HepG2 (cell line): ENCODE data around the gene GABARAPL2. TPM values are rescaled to one million over a fixed set of nuclear protein-coding genes. Genes with fewer than 3 reads are reported as not detected.

Experiments used
- ARNT ChIP-seq: fragments of 450-650 bp; IDR thresholded peaks from 2 replicates; pipeline ENCODE4 v1.6.1; 2017
- ATAD3A ChIP-seq: sonication (generic); formaldehyde crosslinking; IDR thresholded peaks from 2 replicates; pipeline ENCODE4 v1.4.0; 2020; ENCODE audit warnings: missing genetic modification reagents
- BCL6 ChIP-seq: IDR thresholded peaks from 2 replicates; pipeline ENCODE4 v1.6.1; 2016; ENCODE audit warnings: missing genetic modification reagents, missing compliant biosample characterization
- BRCA1 ChIP-seq: sonication (generic); formaldehyde crosslinking; IDR thresholded peaks from 2 replicates; pipeline ENCODE4 v1.4.0; 2020; ENCODE audit warnings: missing genetic modification reagents
- CHD2 ChIP-seq: IDR thresholded peaks from 2 replicates; pipeline ENCODE4 v1.6.1; 2011; ENCODE audit warnings: low read depth, low read length, improper control_type of control experiment
- HOXD1 ChIP-seq: sonication (generic); formaldehyde crosslinking; IDR thresholded peaks from 2 replicates; pipeline ENCODE4 v1.5.0; 2020; ENCODE audit warnings: missing genetic modification reagents
- KLF11 ChIP-seq: IDR thresholded peaks from 2 replicates; pipeline ENCODE4 v1.6.1; 2016; ENCODE audit warnings: missing compliant biosample characterization
- NFIB ChIP-seq: sonication (generic); formaldehyde crosslinking; IDR thresholded peaks from 2 replicates; pipeline ENCODE4 v1.9.0; 2021; ENCODE audit warnings: missing genetic modification reagents, mild to moderate bottlenecking, borderline replicate concordance
- REXO4 ChIP-seq: sonication (generic); formaldehyde crosslinking; IDR thresholded peaks from 2 replicates; pipeline ENCODE4 v1.8.0; 2022; ENCODE audit warnings: missing genetic modification reagents, mild to moderate bottlenecking, borderline replicate concordance
- RFX5 ChIP-seq: IDR thresholded peaks from 2 replicates; pipeline ENCODE4 v1.6.1; 2011; ENCODE audit warnings: low read depth, low read length, improper control_type of control experiment
- RNF2 ChIP-seq: fragments of 450-650 bp; conservative IDR thresholded peaks from 2 replicates; pipeline ENCODE4 v1.6.1; 2016; ENCODE audit warnings: low read depth
- SIN3B ChIP-seq: fragments of 150-350 bp; IDR thresholded peaks from 2 replicates; pipeline ENCODE4 v1.6.1; 2014; ENCODE audit warnings: low read length
- SOX5 ChIP-seq: IDR thresholded peaks from 2 replicates; pipeline ENCODE4 v1.6.1; 2016; ENCODE audit warnings: borderline replicate concordance
- SOX6 ChIP-seq, 2 experiments: fragments of 450-650 bp in 1 of 2; sonication (generic) in 1 of 2; formaldehyde crosslinking in 1 of 2; IDR thresholded peaks; 2 replicates each; pipeline versions ENCODE4 v1.4.0 to v1.6.1; 2017 to 2020; ENCODE audit warnings: antibody characterized with exemption in 1 of 2, mild to moderate bottlenecking in 1 of 2, missing genetic modification reagents in 1 of 2
- SPEN ChIP-seq: sonication (generic); formaldehyde crosslinking; IDR thresholded peaks from 2 replicates; pipeline ENCODE4 v1.5.1; 2020; ENCODE audit warnings: low read depth, mild to moderate bottlenecking, missing genetic modification reagents
- SSRP1 ChIP-seq: IDR thresholded peaks from 2 replicates; pipeline ENCODE4 v1.6.1; 2016; ENCODE audit warnings: control low read depth
- ZMYM3 ChIP-seq: sonication (generic); formaldehyde crosslinking; IDR thresholded peaks from 2 replicates; pipeline ENCODE4 v1.5.1; 2020; ENCODE audit warnings: mild to moderate bottlenecking, missing genetic modification reagents
- ZMYM4 ChIP-seq: sonication (generic); formaldehyde crosslinking; IDR thresholded peaks from 2 replicates; pipeline ENCODE4 v1.8.1; 2023; ENCODE audit warnings: mild to moderate bottlenecking, missing genetic modification reagents
- ZNF292 ChIP-seq: sonication (generic); formaldehyde crosslinking; IDR thresholded peaks from 2 replicates; pipeline ENCODE4 v1.8.1; 2022; ENCODE audit warnings: mild to moderate bottlenecking, low read depth, missing genetic modification reagents, borderline replicate concordance
- ZNF30 ChIP-seq: sonication (generic); formaldehyde crosslinking; IDR thresholded peaks from 2 replicates; pipeline ENCODE4 v1.5.0; 2020; ENCODE audit warnings: mild to moderate bottlenecking, missing genetic modification reagents
- ZNF317 ChIP-seq: sonication (generic); formaldehyde crosslinking; IDR thresholded peaks from 2 replicates; pipeline ENCODE4 v1.5.0; 2020; ENCODE audit warnings: mild to moderate bottlenecking, missing genetic modification reagents
- ZNF335 ChIP-seq: sonication (generic); formaldehyde crosslinking; IDR thresholded peaks from 2 replicates; pipeline ENCODE4 v1.4.0; 2020; ENCODE audit warnings: missing genetic modification reagents
- ZNF75D ChIP-seq: sonication (generic); formaldehyde crosslinking; IDR thresholded peaks from 2 replicates; pipeline ENCODE4 v1.8.1; 2023; ENCODE audit warnings: missing genetic modification reagents, mild to moderate bottlenecking, borderline replicate concordance
- ZNF790 ChIP-seq: sonication (generic); formaldehyde crosslinking; IDR thresholded peaks from 2 replicates; pipeline ENCODE4 v1.8.0; 2022; ENCODE audit warnings: missing genetic modification reagents, mild to moderate bottlenecking, borderline replicate concordance
- polyA plus RNA-seq, 8 experiments: library from polyadenylated mRNA; depleted of rRNA in 3 of 8; stranded (reverse) in 7 of 8; unstranded in 1 of 8; fragments of >200 nt; fragmentation: Illumina TruSeq in 4 of 8; extraction: Trizol in 4 of 8; gene quantifications; 2 replicates each; pipeline versions ENCODE4 v1.2.1 to v1.2.3, GENCODE V29; 2011 to 2016; ENCODE audit warnings: low read depth in 4 of 8, missing spikeins in 1 of 8, mixed read lengths in 1 of 8; ENCODE audit not compliant: insufficient read depth in 1 of 8
- total RNA-seq, 5 experiments: library from RNA; depleted of rRNA; stranded (reverse); fragments of >200 nt; fragmentation: Illumina TruSeq; extraction: Trizol; gene quantifications; 2 replicates each; pipeline ENCODE4 v1.2.3, GENCODE V29; 2016; ENCODE audit warnings: low read depth in 1 of 5
- TF ChIP-seq, protein P1 (sequence below): sonication (generic); formaldehyde crosslinking; conservative IDR thresholded peaks from 2 replicates; pipeline ENCODE4 v1.4.0; 2020; ENCODE audit warnings: missing genetic modification reagents
- TF ChIP-seq, protein P2 (sequence below): sonication (generic); formaldehyde crosslinking; conservative IDR thresholded peaks from 2 replicates; pipeline ENCODE4 v1.4.0; 2020; ENCODE audit warnings: missing genetic modification reagents
- TF ChIP-seq, protein P3 (sequence below): sonication (generic); formaldehyde crosslinking; IDR thresholded peaks from 2 replicates; pipeline ENCODE4 v1.8.0; 2022; ENCODE audit warnings: mild to moderate bottlenecking, missing genetic modification reagents, moderate library complexity
- TF ChIP-seq, protein P4 (sequence below): IDR thresholded peaks from 2 replicates; pipeline ENCODE4 v1.6.1; 2016; ENCODE audit warnings: low read depth, borderline replicate concordance

Gene GABARAPL2
- total and polyA plus RNA-seq, 2 of the 13 experiments (the other 11 are each of a cell fraction or from before 2014, with no cell fraction given) = 76.4 to 83.0 TPM

DNA sequence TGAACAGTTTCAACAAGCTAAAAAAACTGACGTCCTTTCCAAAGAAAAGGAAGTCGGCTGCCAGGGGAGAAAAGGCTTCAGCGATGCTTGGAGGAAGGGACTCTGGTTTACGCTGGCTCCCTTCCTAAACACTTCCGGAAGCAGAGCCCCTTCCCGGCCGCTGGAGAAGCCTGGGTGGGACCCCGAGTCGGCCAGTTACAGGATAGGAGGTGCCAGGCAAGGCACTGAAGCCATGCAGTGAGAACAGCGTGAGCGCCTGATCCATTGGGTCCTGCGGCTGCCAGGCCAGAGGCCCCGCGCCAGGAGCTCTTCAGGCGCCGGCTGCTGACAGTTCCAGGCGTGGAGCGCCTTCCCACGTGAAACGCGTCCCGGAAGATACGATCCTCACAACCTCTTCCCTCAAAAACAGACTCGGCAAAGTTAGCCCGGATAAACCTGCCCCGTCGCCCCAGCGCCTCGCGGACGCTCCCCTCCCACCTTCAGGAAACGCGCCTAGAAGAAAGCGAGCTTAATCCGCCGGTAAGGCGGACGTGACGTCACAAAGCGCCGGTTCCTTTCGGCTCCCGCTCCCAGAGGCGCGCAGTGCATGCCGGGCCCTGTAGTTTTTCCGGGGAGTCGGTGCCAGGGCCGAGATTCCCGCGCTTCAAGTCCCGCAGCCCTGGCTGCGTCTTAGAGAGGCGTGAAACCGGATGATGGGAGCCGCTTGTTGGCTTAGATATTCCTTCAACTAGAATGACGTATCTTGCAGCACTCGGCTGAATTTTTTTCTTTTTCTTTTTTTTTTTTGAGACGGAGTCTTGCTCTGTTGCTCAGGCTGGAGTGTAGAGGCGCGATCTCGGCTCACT lies 56.8 kb downstream of the GABARAPL2 start, which contains the start of gene ADAT1 (continued):
- TF ChIP-seq ZMYM3 (CRISPR knock-in tag) (no peak), ZNF317 (peak; percentile 70), HOXD1 (CRISPR knock-in tag) (peak; percentile 57; the same call in 1 of the 2 replicates), ZMYM4 (peak; percentile 90), RFX5 (peak; percentile 84), NFIB (CRISPR knock-in tag) (no peak), ZNF335 (CRISPR knock-in tag) (no peak), RNF2 (0 out of 2 replicates have a peak, but pooled peaks have one; percentile 50), ARNT (no peak), ZNF30 (CRISPR knock-in tag) (no peak; the same call in 1 of the 2 replicates), BRCA1 (CRISPR knock-in tag) (no peak; the same call in 1 of the 2 replicates), REXO4 (CRISPR knock-in tag) (no peak), CHD2 (peak; percentile 98), KLF11 (CRISPR knock-in tag) (peak; percentile 79; the same call in 1 of the 2 replicates), BCL6 (CRISPR knock-in tag) (peak; percentile 35; the same call in 1 of the 2 replicates), SSRP1 (CRISPR knock-in tag) (no peak), ZNF292 (CRISPR knock-in tag) (no peak), SOX6 (IDR thresholded peaks at IDR 0.05) (no peak), SOX6 (CRISPR knock-in tag; IDR thresholded peaks at IDR 0.05) (peak; percentile 65; the same call in 1 of the 2 replicates), ZNF790 (CRISPR knock-in tag) (no peak), ZNF75D (CRISPR knock-in tag) (no peak), SPEN (CRISPR knock-in tag) (peak; percentile 91), SOX5 (CRISPR knock-in tag) (peak; percentile 23; the same call in 1 of the 2 replicates), ATAD3A (no peak), SIN3B (peak; percentile 77)
- TF ChIP-seq, protein P1, sequence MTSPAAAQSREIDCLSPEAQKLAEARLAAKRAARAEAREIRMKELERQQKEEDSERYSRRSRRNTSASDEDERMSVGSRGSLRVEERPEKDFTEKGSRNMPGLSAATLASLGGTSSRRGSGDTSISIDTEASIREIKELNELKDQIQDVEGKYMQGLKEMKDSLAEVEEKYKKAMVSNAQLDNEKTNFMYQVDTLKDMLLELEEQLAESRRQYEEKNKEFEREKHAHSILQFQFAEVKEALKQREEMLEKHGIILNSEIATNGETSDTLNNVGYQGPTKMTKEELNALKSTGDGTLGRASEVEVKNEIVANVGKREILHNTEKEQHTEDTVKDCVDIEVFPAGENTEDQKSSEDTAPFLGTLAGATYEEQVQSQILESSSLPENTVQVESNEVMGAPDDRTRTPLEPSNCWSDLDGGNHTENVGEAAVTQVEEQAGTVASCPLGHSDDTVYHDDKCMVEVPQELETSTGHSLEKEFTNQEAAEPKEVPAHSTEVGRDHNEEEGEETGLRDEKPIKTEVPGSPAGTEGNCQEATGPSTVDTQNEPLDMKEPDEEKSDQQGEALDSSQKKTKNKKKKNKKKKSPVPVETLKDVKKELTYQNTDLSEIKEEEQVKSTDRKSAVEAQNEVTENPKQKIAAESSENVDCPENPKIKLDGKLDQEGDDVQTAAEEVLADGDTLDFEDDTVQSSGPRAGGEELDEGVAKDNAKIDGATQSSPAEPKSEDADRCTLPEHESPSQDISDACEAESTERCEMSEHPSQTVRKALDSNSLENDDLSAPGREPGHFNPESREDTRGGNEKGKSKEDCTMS (CRISPR knock-in tag) = no peak
- TF ChIP-seq, protein P2, sequence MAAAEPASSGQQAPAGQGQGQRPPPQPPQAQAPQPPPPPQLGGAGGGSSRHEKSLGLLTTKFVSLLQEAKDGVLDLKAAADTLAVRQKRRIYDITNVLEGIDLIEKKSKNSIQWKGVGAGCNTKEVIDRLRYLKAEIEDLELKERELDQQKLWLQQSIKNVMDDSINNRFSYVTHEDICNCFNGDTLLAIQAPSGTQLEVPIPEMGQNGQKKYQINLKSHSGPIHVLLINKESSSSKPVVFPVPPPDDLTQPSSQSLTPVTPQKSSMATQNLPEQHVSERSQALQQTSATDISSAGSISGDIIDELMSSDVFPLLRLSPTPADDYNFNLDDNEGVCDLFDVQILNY (CRISPR knock-in tag) = peak; percentile 88
- TF ChIP-seq, protein P3, sequence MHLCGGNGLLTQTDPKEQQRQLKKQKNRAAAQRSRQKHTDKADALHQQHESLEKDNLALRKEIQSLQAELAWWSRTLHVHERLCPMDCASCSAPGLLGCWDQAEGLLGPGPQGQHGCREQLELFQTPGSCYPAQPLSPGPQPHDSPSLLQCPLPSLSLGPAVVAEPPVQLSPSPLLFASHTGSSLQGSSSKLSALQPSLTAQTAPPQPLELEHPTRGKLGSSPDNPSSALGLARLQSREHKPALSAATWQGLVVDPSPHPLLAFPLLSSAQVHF = no peak
- TF ChIP-seq, protein P4, sequence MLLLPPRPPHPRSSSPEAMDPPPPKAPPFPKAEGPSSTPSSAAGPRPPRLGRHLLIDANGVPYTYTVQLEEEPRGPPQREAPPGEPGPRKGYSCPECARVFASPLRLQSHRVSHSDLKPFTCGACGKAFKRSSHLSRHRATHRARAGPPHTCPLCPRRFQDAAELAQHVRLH (CRISPR knock-in tag) = peak; percentile 91; the same call in 1 of the 2 replicates
